DOHH2 (cell line): ENCODE results near the gene SAPCD1.

Experiments
- CTCF ChIP-seq: fragments of 200-600 bp; sonication (generic); IDR thresholded peaks from one replicate; pipeline ENCODE4 v1.5.1; 2014; ENCODE audit warnings: antibody characterized with exemption, mild to moderate bottlenecking, low read depth, low read length; ENCODE audit not compliant: poor library complexity, severe bottlenecking
- EZH2phosphoT487 ChIP-seq: fragments of 200-600 bp; sonication (generic); IDR thresholded peaks from 2 replicates; pipeline ENCODE4 v1.6.1; 2017; ENCODE audit warnings: borderline replicate concordance, mild to moderate bottlenecking, antibody characterized with exemption, low read length, moderate library complexity, mixed read lengths

GRCh38 chr6:31791324-31792089 is 29.1 kb downstream of the SAPCD1 start:
- TF ChIP-seq CTCF (peak; percentile 80), EZH2phosphoT487 (no peak)
